ENCODE data around the gene MRPL55.

The MRPL55 gene

GRCh38 chr1:228150120-228150460 lies 41.0 kb upstream of the MRPL55 start:
- no peak overlapping the region for H4K91ac ChIP-seq (ENCODE audit: low read depth, low read length, poor library complexity)
- H2BK120ac ChIP-seq (ENCODE audit: low read depth, low read length), result no peak overlapping the region
- H3K4me1 ChIP-seq (ENCODE audit: control insufficient read depth in 2 of 2, insufficient read depth in 1 of 2, low read depth in 1 of 2, low read length in 2 of 2), result peaks cover 9 to 19% of the 10 kb centered on the region in 2 donors
- H3K9me3 ChIP-seq (replicated peaks in 1 of 2; ENCODE audit: control insufficient read depth in 2 of 2, insufficient read depth in 1 of 2, low read depth in 1 of 2, low read length in 2 of 2), result no peaks in the 10 kb centered on the region
- no peak overlapping the region for H3K4me3 ChIP-seq (ENCODE audit: low read length in 2 of 2)
- peak overlapping the region; percentile 33 for H3K27ac ChIP-seq (replicated peaks; ENCODE audit: low read length)
- peak overlapping the region; percentile 40 for H3K23ac ChIP-seq (ENCODE audit: low read depth, low read length, poor library complexity)
- H3K14ac ChIP-seq (ENCODE audit: low read length), result no peak overlapping the region
- DNase-seq (ENCODE audit: low spot score), result no peak
- H3K18ac ChIP-seq (ENCODE audit: low read length), result peak overlapping the region; percentile 87
- no peak overlapping the region for H3K4ac ChIP-seq (ENCODE audit: low read length)
- H3K4me2 ChIP-seq (ENCODE audit: insufficient read depth, low read length, poor library complexity, severe bottlenecking), result no peak overlapping the region
- H2AFZ ChIP-seq (ENCODE audit: low read length), result no peak overlapping the region
- H3K79me1 ChIP-seq (ENCODE audit: low read depth, low read length), result peaks cover 12% of the 10 kb centered on the region
- WGBS, 2 donors (ENCODE audit: extremely low coverage in 2 of 2, insufficient read length in 2 of 2, insufficient replicate concordance in 1 of 2), result no CpG with 5 or more reads among the region's 7 CpGs
- peak overlapping the region; percentile 69 for H2BK12ac ChIP-seq (ENCODE audit: low read length)
- H3K27me3 ChIP-seq (ENCODE audit: control insufficient read depth in 3 of 3, insufficient read depth in 3 of 3, low read depth in 1 of 3, low read length in 3 of 3), result no peaks in the 10 kb centered on the region
- H2BK15ac ChIP-seq (ENCODE audit: low read length), result no peak overlapping the region
- no peak overlapping the region for H4K8ac ChIP-seq (ENCODE audit: low read depth, low read length)
- no peak overlapping the region for H2BK5ac ChIP-seq (ENCODE audit: low read length)
- peak overlapping the region; percentile 85 for H3K9ac ChIP-seq (ENCODE audit: low read depth, low read length, poor library complexity)
- H3K36me3 ChIP-seq (replicated peaks in 1 of 2; ENCODE audit: control insufficient read depth in 2 of 2, insufficient read depth in 2 of 2, low read length in 2 of 2), result peaks cover 0 to 37% of the 10 kb centered on the region in 2 donors
- peak overlapping the region; percentile 86 for H2AK5ac ChIP-seq (ENCODE audit: low read depth, low read length)

- no peak within 1 kb of the TSS for H4K8ac ChIP-seq (ENCODE audit: low read depth, low read length)
- peak within 1 kb of the TSS; percentile 54 for H2BK15ac ChIP-seq (ENCODE audit: low read length)
- no peak within 1 kb of the TSS for H2AFZ ChIP-seq (ENCODE audit: low read length)
- no peak for DNase-seq (ENCODE audit: low spot score)
- WGBS, 2 donors (ENCODE audit: extremely low coverage in 2 of 2, insufficient read length in 2 of 2, insufficient replicate concordance in 1 of 2), result no CpG with 5 or more reads among the region's 17 CpGs
- peak within 1 kb of the TSS; percentile 66 for H2BK5ac ChIP-seq (ENCODE audit: low read length)
- H3K14ac ChIP-seq (ENCODE audit: low read length), result peak within 1 kb of the TSS; percentile 2
- peaks cover 9 to 19% of the 10 kb centered on the region in 2 donors for H3K4me1 ChIP-seq (ENCODE audit: control insufficient read depth in 2 of 2, insufficient read depth in 1 of 2, low read depth in 1 of 2, low read length in 2 of 2)
- peak within 1 kb of the TSS; percentile 69 for H2BK12ac ChIP-seq (ENCODE audit: low read length)
- no peak within 1 kb of the TSS for H2BK120ac ChIP-seq (ENCODE audit: low read depth, low read length)
- peak within 1 kb of the TSS; percentile 95 for H3K4ac ChIP-seq (ENCODE audit: low read length)
- H3K36me3 ChIP-seq (replicated peaks in 1 of 2; ENCODE audit: control insufficient read depth in 2 of 2, insufficient read depth in 2 of 2, low read length in 2 of 2), result peaks cover 0 to 37% of the 10 kb centered on the region in 2 donors
- H4K91ac ChIP-seq (ENCODE audit: low read depth, low read length, poor library complexity), result peak within 1 kb of the TSS; percentile 92
- H3K9me3 ChIP-seq (replicated peaks in 1 of 2; ENCODE audit: control insufficient read depth in 2 of 2, insufficient read depth in 1 of 2, low read depth in 1 of 2, low read length in 2 of 2), result no peaks in the 10 kb centered on the region
- no peak within 1 kb of the TSS for H3K4me3 ChIP-seq (ENCODE audit: low read length in 2 of 2)
- peak within 1 kb of the TSS; percentile 85 for H3K9ac ChIP-seq (ENCODE audit: low read depth, low read length, poor library complexity)
- H3K18ac ChIP-seq (ENCODE audit: low read length), result peak within 1 kb of the TSS; percentile 94
- peak within 1 kb of the TSS; percentile 61 for H3K27ac ChIP-seq (replicated peaks; ENCODE audit: low read length)
- peak within 1 kb of the TSS; percentile 60 for H3K23ac ChIP-seq (ENCODE audit: low read depth, low read length, poor library complexity)
- peak within 1 kb of the TSS; percentile 88 for H2AK5ac ChIP-seq (ENCODE audit: low read depth, low read length)
- H3K4me2 ChIP-seq (ENCODE audit: insufficient read depth, low read length, poor library complexity, severe bottlenecking), result peak within 1 kb of the TSS; percentile 14
- H3K27me3 ChIP-seq (ENCODE audit: control insufficient read depth in 3 of 3, insufficient read depth in 3 of 3, low read depth in 1 of 3, low read length in 3 of 3), result no peaks in the 10 kb centered on the region
- peaks cover 15% of the 10 kb centered on the region for H3K79me1 ChIP-seq (ENCODE audit: low read depth, low read length)
Measured at GRCh38 chr1:228149406-228150119, 40.5 kb upstream of the MRPL55 start, which contains the start of gene GJC2. GJC2 (plus strand) TSS chr1:228149930; CDS start chr1:228157759, 7,829 bp downstream.

DNA sequence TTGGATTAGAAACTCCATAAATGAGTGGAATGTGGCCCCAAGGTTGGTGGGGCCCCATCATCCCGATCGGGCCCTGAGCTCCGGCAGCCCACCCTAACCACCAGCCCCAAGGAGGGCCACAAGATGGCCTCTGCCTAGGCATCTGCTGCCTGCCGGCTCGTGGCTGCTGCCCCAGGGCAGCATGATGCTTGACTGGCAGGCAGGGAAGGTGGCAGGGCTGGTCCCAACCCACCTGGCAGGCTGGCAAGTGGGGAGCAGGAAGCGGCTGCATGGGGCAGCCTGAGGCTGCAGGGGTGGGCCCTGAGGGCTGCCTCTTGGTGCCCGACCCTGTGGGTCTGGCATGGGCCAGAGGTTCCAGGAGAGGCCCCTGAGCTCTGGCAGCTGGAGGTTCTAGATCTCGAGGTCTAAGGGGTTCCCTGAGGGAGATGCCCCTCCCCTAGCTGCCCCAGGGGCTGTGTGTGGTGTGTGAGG lies 39.9 kb upstream of the MRPL55 start:
- no CpG with 5 or more reads among the region's 8 CpGs for WGBS, 2 donors (ENCODE audit: extremely low coverage in 2 of 2, insufficient read length in 2 of 2, insufficient replicate concordance in 1 of 2)

DNA sequence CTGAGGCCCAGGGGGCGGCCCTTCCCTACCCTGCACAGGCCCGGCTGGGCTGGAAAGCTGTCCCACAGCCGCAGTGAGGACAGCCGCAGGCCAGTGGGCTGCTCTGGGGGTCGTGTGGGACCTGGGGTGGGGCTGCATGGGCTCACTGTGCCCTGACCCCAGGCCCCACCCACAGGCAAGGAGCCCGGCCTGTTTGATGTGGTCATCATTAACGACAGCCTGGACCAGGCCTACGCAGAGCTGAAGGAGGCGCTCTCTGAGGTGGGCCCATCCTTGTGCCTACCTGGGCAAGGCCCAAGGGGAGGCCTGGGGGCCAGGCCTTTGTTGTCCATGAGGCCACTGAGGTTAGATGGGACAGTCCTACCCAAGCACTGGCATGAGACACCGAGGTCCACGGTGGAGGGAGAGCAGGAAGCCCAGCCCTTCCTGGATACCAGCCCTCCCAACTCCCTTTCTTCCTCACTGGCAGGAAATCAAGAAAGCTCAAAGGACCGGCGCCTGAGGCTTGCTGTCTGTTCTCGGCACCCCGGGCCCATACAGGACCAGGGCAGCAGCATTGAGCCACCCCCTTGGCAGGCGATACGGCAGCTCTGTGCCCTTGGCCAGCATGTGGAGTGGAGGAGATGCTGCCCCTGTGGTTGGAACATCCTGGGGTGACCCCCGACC lies 39.2 kb upstream of the MRPL55 start:
- Histone ChIP-seq H2BK15ac (ENCODE audit: low read length) (no peak overlapping the region), H3K27ac (replicated peaks; ENCODE audit: low read length) (no peak overlapping the region), H3K4me1 (ENCODE audit: control insufficient read depth in 2 of 2, insufficient read depth in 1 of 2, low read depth in 1 of 2, low read length in 2 of 2) (peaks cover 9 to 19% of the 10 kb centered on the region in 2 donors), H2BK12ac (ENCODE audit: low read length) (no peak overlapping the region), H3K36me3 (replicated peaks in 1 of 2; ENCODE audit: control insufficient read depth in 2 of 2, insufficient read depth in 2 of 2, low read length in 2 of 2) (peaks cover 0 to 37% of the 10 kb centered on the region in 2 donors), H4K8ac (ENCODE audit: low read depth, low read length) (peak overlapping the region; percentile 17), H3K23ac (ENCODE audit: low read depth, low read length, poor library complexity) (no peak overlapping the region), H3K18ac (ENCODE audit: low read length) (no peak overlapping the region), H3K27me3 (ENCODE audit: control insufficient read depth in 3 of 3, insufficient read depth in 3 of 3, low read depth in 1 of 3, low read length in 3 of 3) (no peaks in the 10 kb centered on the region), H3K4me2 (ENCODE audit: insufficient read depth, low read length, poor library complexity, severe bottlenecking) (no peak overlapping the region), H2AFZ (ENCODE audit: low read length) (no peak overlapping the region), H3K4ac (ENCODE audit: low read length) (no peak overlapping the region), H4K91ac (ENCODE audit: low read depth, low read length, poor library complexity) (no peak overlapping the region), H2BK120ac (ENCODE audit: low read depth, low read length) (no peak overlapping the region), H3K4me3 (ENCODE audit: low read length in 2 of 2) (no peak overlapping the region), H3K79me1 (ENCODE audit: low read depth, low read length) (peaks cover 19% of the 10 kb centered on the region), H3K14ac (ENCODE audit: low read length) (no peak overlapping the region), H2AK5ac (ENCODE audit: low read depth, low read length) (peak overlapping the region; percentile 76), H2BK5ac (ENCODE audit: low read length) (peak overlapping the region; percentile 66), H3K9me3 (replicated peaks in 1 of 2; ENCODE audit: control insufficient read depth in 2 of 2, insufficient read depth in 1 of 2, low read depth in 1 of 2, low read length in 2 of 2) (no peaks in the 10 kb centered on the region), H3K9ac (ENCODE audit: low read depth, low read length, poor library complexity) (peak overlapping the region; percentile 44)
- DNase-seq (ENCODE audit: low spot score), result no peak
- no CpG with 5 or more reads among the region's 18 CpGs for WGBS, 2 donors (ENCODE audit: extremely low coverage in 2 of 2, insufficient read length in 2 of 2, insufficient replicate concordance in 1 of 2)

More for the DNA sequence above, 39.9 kb upstream of the MRPL55 start:
- peaks cover 0 to 37% of the 10 kb centered on the region in 2 donors for H3K36me3 ChIP-seq (replicated peaks in 1 of 2; ENCODE audit: control insufficient read depth in 2 of 2, insufficient read depth in 2 of 2, low read length in 2 of 2)
- H2AK5ac ChIP-seq (ENCODE audit: low read depth, low read length), result peak overlapping the region; percentile 88
- H4K91ac ChIP-seq (ENCODE audit: low read depth, low read length, poor library complexity), result peak overlapping the region; percentile 24
- no peak overlapping the region for H2BK120ac ChIP-seq (ENCODE audit: low read depth, low read length)
- no peaks in the 10 kb centered on the region for H3K27me3 ChIP-seq (ENCODE audit: control insufficient read depth in 3 of 3, insufficient read depth in 3 of 3, low read depth in 1 of 3, low read length in 3 of 3)
- peak overlapping the region; percentile 54 for H2BK15ac ChIP-seq (ENCODE audit: low read length)
- H3K9ac ChIP-seq (ENCODE audit: low read depth, low read length, poor library complexity), result peak overlapping the region; percentile 77
- no peak overlapping the region for H3K4me3 ChIP-seq (ENCODE audit: low read length in 2 of 2)
- H3K4me1 ChIP-seq (ENCODE audit: control insufficient read depth in 2 of 2, insufficient read depth in 1 of 2, low read depth in 1 of 2, low read length in 2 of 2), result peaks cover 9 to 19% of the 10 kb centered on the region in 2 donors
- peak overlapping the region; percentile 94 for H3K18ac ChIP-seq (ENCODE audit: low read length)
- H3K14ac ChIP-seq (ENCODE audit: low read length), result peak overlapping the region; percentile 2
- H3K27ac ChIP-seq (replicated peaks; ENCODE audit: low read length), result peak overlapping the region; percentile 61
- peak overlapping the region; percentile 95 for H3K4ac ChIP-seq (ENCODE audit: low read length)
- H2AFZ ChIP-seq (ENCODE audit: low read length), result no peak overlapping the region
- H3K79me1 ChIP-seq (ENCODE audit: low read depth, low read length), result peaks cover 18% of the 10 kb centered on the region
- no peak for DNase-seq (ENCODE audit: low spot score)
- no peak overlapping the region for H4K8ac ChIP-seq (ENCODE audit: low read depth, low read length)
- peak overlapping the region; percentile 34 for H3K23ac ChIP-seq (ENCODE audit: low read depth, low read length, poor library complexity)
- no peak overlapping the region for H2BK12ac ChIP-seq (ENCODE audit: low read length)
- peak overlapping the region; percentile 14 for H3K4me2 ChIP-seq (ENCODE audit: insufficient read depth, low read length, poor library complexity, severe bottlenecking)
- peak overlapping the region; percentile 66 for H2BK5ac ChIP-seq (ENCODE audit: low read length)
- no peaks in the 10 kb centered on the region for H3K9me3 ChIP-seq (replicated peaks in 1 of 2; ENCODE audit: control insufficient read depth in 2 of 2, insufficient read depth in 1 of 2, low read depth in 1 of 2, low read length in 2 of 2)
